ENCODE data around the gene SENP7. TPM values are rescaled to one million over a fixed set of nuclear protein-coding genes. Genes with fewer than 3 reads are reported as not detected.
A peak's percentile ranks its signal among the peaks of the same experiment; 100 is the strongest.

SENP7 gene
- total RNA-seq, 1 donor from 2014 or later = 20.0 TPM

DNA sequence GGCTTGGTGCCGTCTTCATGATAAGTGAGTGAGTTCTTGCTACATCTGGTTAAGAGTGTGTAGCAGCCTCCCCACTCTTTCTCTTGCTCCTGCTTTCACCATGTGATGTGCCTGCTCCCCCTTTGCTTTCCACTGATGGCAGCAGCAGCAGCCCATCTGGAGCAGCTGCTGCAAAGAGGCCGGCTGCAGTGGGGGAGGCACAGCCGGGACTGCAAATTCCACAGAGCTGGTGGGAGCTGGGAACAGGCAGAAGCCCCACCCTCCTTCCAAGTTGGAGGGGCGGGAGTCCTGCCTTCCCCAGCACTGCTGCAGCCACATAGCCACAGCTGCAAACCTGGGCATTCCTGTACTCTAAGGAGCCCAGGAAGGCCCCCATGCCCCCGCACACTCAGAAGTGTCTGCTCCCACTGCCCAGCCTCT, 129.8 kb downstream of the SENP7 start:
- Histone ChIP-seq H3K9me3 (no peaks in the 10 kb centered on the region), H3K27ac (no peak overlapping the region), H3K4me3 (no peak overlapping the region), H3K27me3 (no peaks in the 10 kb centered on the region), H3K36me3 (no peaks in the 10 kb centered on the region), H3K4me1 (peaks cover 2% of the 10 kb centered on the region)
- no peak for TF ChIP-seq CTCF (IDR thresholded peaks at IDR 0.05)
- ATAC-seq (no peak), DNase-seq (no peak)
- intact Hi-C loops (cut with DNase I) = no loop called here

DNA sequence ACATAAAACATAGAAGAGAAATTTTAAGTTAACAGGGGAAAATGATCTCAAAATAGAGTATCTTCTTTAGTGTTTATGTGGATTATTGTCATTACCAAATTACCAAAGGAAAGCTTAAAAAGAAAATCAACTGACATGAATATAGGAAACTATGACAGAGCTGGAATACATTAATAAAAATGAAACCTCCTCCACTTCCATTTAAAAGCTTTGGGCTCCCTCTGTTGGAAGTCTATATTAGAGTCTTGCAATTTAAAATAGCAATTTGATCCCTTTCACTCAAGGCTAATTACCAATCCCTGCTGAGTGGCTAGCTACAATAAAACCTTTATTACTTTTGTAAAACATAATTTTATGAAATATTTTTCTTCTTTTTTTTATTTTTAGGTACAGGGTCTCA, 131.2 kb downstream of the SENP7 start:
- DNase-seq (no peak), ATAC-seq (peak; percentile 62)
- intact Hi-C loops (cut with DNase I) = no loop called here
- Histone ChIP-seq H3K27ac (no peak overlapping the region), H3K9me3 (no peaks in the 10 kb centered on the region), H3K4me3 (no peak overlapping the region), H3K36me3 (no peaks in the 10 kb centered on the region), H3K27me3 (no peaks in the 10 kb centered on the region), H3K4me1 (peaks cover 4% of the 10 kb centered on the region)
- TF ChIP-seq CTCF (IDR thresholded peaks at IDR 0.05) = peak; percentile 58

DNA sequence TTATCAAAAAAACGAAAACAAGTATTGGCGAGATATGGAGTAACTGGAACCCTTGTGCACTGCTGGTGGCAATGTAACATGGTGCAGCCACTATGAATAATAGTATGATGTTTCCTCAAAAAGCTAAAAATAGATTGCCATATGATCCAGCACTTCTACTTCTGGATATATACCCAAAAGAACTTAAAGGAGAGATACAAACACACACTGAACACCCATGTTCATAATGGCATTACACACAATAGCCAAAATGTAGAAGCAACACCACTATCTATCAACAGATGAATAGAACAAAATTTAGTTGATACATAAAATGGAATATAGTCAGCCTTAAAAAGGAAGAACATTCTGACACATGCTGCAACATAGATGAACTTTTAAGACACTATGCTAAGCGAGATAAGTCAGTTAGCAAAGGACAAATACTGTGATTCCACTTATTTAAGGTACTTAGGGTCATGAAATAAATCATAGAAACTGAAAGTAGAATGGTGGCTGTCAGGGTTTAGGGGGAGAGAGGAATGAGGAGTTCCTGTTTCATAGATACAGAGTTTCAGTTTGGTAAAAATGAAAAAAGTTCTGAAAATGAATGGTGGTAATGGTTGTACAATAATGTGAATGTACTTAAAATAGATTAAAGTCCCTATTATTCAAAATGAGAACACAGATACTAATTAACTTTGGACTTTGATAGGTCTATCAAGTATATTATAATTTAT, 133.2 kb downstream of the SENP7 start:
- ATAC-seq = peak; percentile 50

DNA sequence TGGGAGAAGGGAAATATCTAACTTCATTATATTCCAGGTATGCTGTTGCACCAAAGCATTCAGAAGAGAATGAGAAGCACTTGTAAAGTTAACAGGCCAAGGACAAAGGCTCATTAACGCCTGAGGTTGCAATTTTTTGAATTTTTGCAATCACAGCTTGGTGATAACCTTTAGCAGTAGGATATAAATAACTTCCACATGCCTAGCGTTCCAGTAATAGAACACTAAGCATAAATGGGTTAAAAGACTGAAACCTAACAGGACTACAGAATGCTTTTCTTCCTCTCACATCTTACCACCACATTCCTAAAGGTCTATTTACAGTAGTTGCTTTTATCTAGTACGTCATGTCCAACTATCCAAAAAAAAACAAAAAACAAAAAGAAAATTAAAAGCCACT, 135.2 kb downstream of the SENP7 start:
- Histone ChIP-seq H3K27me3 (no peaks in the 10 kb centered on the region), H3K4me1 (peaks cover 4% of the 10 kb centered on the region), H3K4me3 (no peak overlapping the region), H3K36me3 (no peaks in the 10 kb centered on the region), H3K9me3 (no peaks in the 10 kb centered on the region), H3K27ac (no peak overlapping the region)
- ATAC-seq = no peak
- DNase-seq = no peak
- intact Hi-C loops (cut with DNase I) = no loop called here
- TF ChIP-seq CTCF (IDR thresholded peaks at IDR 0.05) = no peak

More for the DNA sequence above, 133.2 kb downstream of the SENP7 start:
- H3K27me3 ChIP-seq = no peaks in the 10 kb centered on the region
- intact Hi-C loops (cut with DNase I) = no loop called here
- H3K4me1 ChIP-seq = peaks cover 4% of the 10 kb centered on the region
- TF ChIP-seq CTCF (IDR thresholded peaks at IDR 0.05) = no peak
- no peak for DNase-seq
- H3K27ac ChIP-seq = peak overlapping the region; percentile 18
- no peaks in the 10 kb centered on the region for H3K9me3 ChIP-seq
- no peak overlapping the region for H3K4me3 ChIP-seq
- H3K36me3 ChIP-seq = no peaks in the 10 kb centered on the region

- Histone ChIP-seq H3K4me3 (no peak overlapping the region), H3K9me3 (no peaks in the 10 kb centered on the region), H3K4me1 (peaks cover 4% of the 10 kb centered on the region), H3K36me3 (no peaks in the 10 kb centered on the region), H3K27me3 (no peaks in the 10 kb centered on the region), H3K27ac (no peak overlapping the region)
- no peak for ATAC-seq
- no peak for DNase-seq
- no peak for TF ChIP-seq CTCF (IDR thresholded peaks at IDR 0.05)
- intact Hi-C loops (cut with DNase I) = no loop called here
Observed at GRCh38 chr3:101377209-101377608, 135.8 kb downstream of the SENP7 start.
